COLO668 (cell line): ENCODE results near the gene TTC38.

Experiments
- DNase-seq: peaks from one replicate; lab custom pipeline; 2025; ENCODE audit not compliant: unreplicated experiment; lab: John Stamatoyannopoulos, UW

Gene TTC38

GRCh38 chr22:46276563-46276962 is 8.8 kb downstream of the TTC38 start:
- DNase-seq, result no peak

GRCh38 chr22:46278656-46279645 is 11.1 kb downstream of the TTC38 start:
- no peak for DNase-seq

- DNase-seq, result no peak
Measured at GRCh38 chr22:46280063-46280817, 12.4 kb downstream of the TTC38 start.

- no peak for DNase-seq
Measured at GRCh38 chr22:46280999-46281623, 13.3 kb downstream of the TTC38 start.

- no peak for DNase-seq
Measured at GRCh38 chr22:46281866-46282678, 14.3 kb downstream of the TTC38 start.

GRCh38 chr22:46286006-46286405 is 18.2 kb downstream of the TTC38 start:
- DNase-seq, result no peak

- no peak for DNase-seq
Measured at GRCh38 chr22:46286941-46287872, 19.4 kb downstream of the TTC38 start.

GRCh38 chr22:46287873-46288751 is 20.3 kb downstream of the TTC38 start:
- no peak for DNase-seq

GRCh38 chr22:46288846-46289243 is 21.0 kb downstream of the TTC38 start:
- DNase-seq, result no peak

- no peak for DNase-seq
Measured at GRCh38 chr22:46289244-46289891, 21.6 kb downstream of the TTC38 start.

- no peak for DNase-seq
Measured at GRCh38 chr22:46290121-46290842, 22.5 kb downstream of the TTC38 start.

GRCh38 chr22:46290843-46291785 is 23.3 kb downstream of the TTC38 start:
- no peak for DNase-seq

- DNase-seq, result no peak
Measured at GRCh38 chr22:46292173-46292572, 24.4 kb downstream of the TTC38 start.

GRCh38 chr22:46292732-46293131 is 24.9 kb downstream of the TTC38 start:
- no peak for DNase-seq

- DNase-seq, result no peak
Measured at GRCh38 chr22:46293577-46294260, 25.9 kb downstream of the TTC38 start.

- no peak for DNase-seq
Measured at GRCh38 chr22:46294784-46295183, 27.0 kb downstream of the TTC38 start.
